Endothelial cell of umbilical vein (primary cell): ENCODE results near the gene RGS9. TPM values are rescaled to one million over a fixed set of nuclear protein-coding genes. Genes with fewer than 3 reads are reported as not detected.

Experiments
- BruUV-seq: library from RNA; stranded (reverse); fragments of 400-500 nt; replicated peaks from 2 replicates; lab custom pipeline; 2021; lab: Mats Ljungman, UMichigan
- CTCF ChIA-PET: fragments of 300-600, 350-600 bp; sonication (Branson Sonifier 250); formaldehyde crosslinking; loops from one replicate; lab custom pipeline; 2021; ENCODE audit warnings: antibody characterized with exemption, inconsistent platforms; lab: Charles Lee
- POLR2A ChIA-PET: fragments of 300-600, 350-600 bp; sonication (Branson Sonifier 250); formaldehyde crosslinking; loops from one replicate; lab custom pipeline; 2021; ENCODE audit warnings: antibody characterized with exemption, inconsistent platforms; lab: Charles Lee
- DNase-seq: peaks from one replicate; pipeline ENCODE4 v3.0.0-alpha.2; 2011; ENCODE audit warnings: low read depth, low spot score
- FAIRE-seq: peaks from 2 replicates; lab custom pipeline; 2011; peaks lifted over from hg19 to GRCh38; lab: Jason Lieb, UNC
- H2AFZ ChIP-seq: 2 replicates; pipeline ENCODE4 v1.6.0; 2012; ENCODE audit warnings: low read depth, low read length, control low read depth, inconsistent platforms
- H3K27ac ChIP-seq: 2 replicates; pipeline ENCODE4 v1.5.1; 2011; ENCODE audit warnings: low read depth, mild to moderate bottlenecking, control low read depth, low read length, moderate library complexity; ENCODE audit not compliant: insufficient read depth
- H3K27me3 ChIP-seq, 2 experiments: 2 replicates each; pipeline versions ENCODE4 v1.6.0 to v1.6.1; 2011; ENCODE audit warnings: low read length in 2 of 2, mixed read lengths in 1 of 2; ENCODE audit not compliant: control insufficient read depth in 2 of 2, insufficient read depth in 2 of 2
- H3K36me3 ChIP-seq, 2 experiments: 2 replicates in 1 of 2; 3 replicates in 1 of 2; pipeline ENCODE4 v1.5.1; 2011; ENCODE audit warnings: low read length in 2 of 2, mild to moderate bottlenecking in 1 of 2, moderate library complexity in 1 of 2; ENCODE audit not compliant: control insufficient read depth in 2 of 2, insufficient read depth in 2 of 2; ENCODE audit errors: extremely low read depth in 1 of 2
- H3K4me1 ChIP-seq: 3 replicates; pipeline ENCODE4 v1.5.1; 2011; ENCODE audit warnings: mild to moderate bottlenecking, low read length; ENCODE audit not compliant: control insufficient read depth, insufficient read depth; ENCODE audit errors: extremely low read depth
- H3K4me2 ChIP-seq: 2 replicates; pipeline ENCODE4 v1.6.1; 2011; ENCODE audit warnings: low read length, control low read depth, mixed read lengths; ENCODE audit not compliant: insufficient read depth
- H3K4me3 ChIP-seq, 3 experiments: fragments of 200-600 bp in 1 of 3; sonication (generic), shearing (Covaris generic) in 1 of 3; replicated peaks in 1 of 3; 2 replicates each; pipeline ENCODE4 v1.5.1; 2011 to 2016; ENCODE audit warnings: control low read depth in 3 of 3, low read length in 3 of 3, mild to moderate bottlenecking in 2 of 3, inconsistent platforms in 1 of 3, low read depth in 1 of 3, moderate library complexity in 1 of 3; ENCODE audit not compliant: insufficient read depth in 1 of 3
- H3K79me2 ChIP-seq: 2 replicates; pipeline ENCODE4 v1.6.0; 2012; ENCODE audit warnings: low read length, inconsistent platforms; ENCODE audit not compliant: control insufficient read depth, insufficient read depth
- H3K9ac ChIP-seq: replicated peaks from 2 replicates; pipeline ENCODE3; 2011; ENCODE audit warnings: low read length, control low read depth; ENCODE audit not compliant: insufficient read depth; ENCODE audit errors: extremely low read depth
- H3K9me1 ChIP-seq: replicated peaks from 3 replicates; pipeline ENCODE4 v1.6.0; 2011; ENCODE audit warnings: mild to moderate bottlenecking, low read length; ENCODE audit not compliant: control insufficient read depth, insufficient read depth; ENCODE audit errors: extremely low read depth
- H3K9me3 ChIP-seq: replicated peaks from 2 replicates; pipeline ENCODE4 v1.5.1; 2012; ENCODE audit warnings: low read length, inconsistent platforms; ENCODE audit not compliant: control insufficient read depth, insufficient read depth
- H4K20me1 ChIP-seq: replicated peaks from 2 replicates; pipeline ENCODE3; 2011; ENCODE audit warnings: mild to moderate bottlenecking, low read length; ENCODE audit not compliant: control insufficient read depth, insufficient read depth; ENCODE audit errors: extremely low read depth
- EZH2 ChIP-seq: IDR thresholded peaks from 2 replicates; pipeline ENCODE4 v1.6.1; 2012; ENCODE audit warnings: borderline replicate concordance, low read depth, mild to moderate bottlenecking, moderate library complexity, low read length, inconsistent platforms; ENCODE audit not compliant: severe bottlenecking
- FOS ChIP-seq: IDR thresholded peaks from 2 replicates; pipeline ENCODE4 v1.6.1; 2011; ENCODE audit warnings: mild to moderate bottlenecking, low read length, moderate library complexity, borderline replicate concordance; ENCODE audit not compliant: insufficient read depth
- JUN ChIP-seq: IDR thresholded peaks from 2 replicates; pipeline ENCODE4 v1.6.1; 2011; ENCODE audit warnings: borderline replicate concordance, low read depth; ENCODE audit not compliant: insufficient read length, insufficient read depth
- POLR2AphosphoS5 ChIP-seq: IDR thresholded peaks from 2 replicates; pipeline ENCODE4 v1.6.1; 2012; ENCODE audit warnings: low read depth, mild to moderate bottlenecking, control low read depth, low read length, moderate library complexity; ENCODE audit not compliant: insufficient read depth
- dilution Hi-C: fragments of 300-500 bp; cut with MboI; formaldehyde crosslinking; loops from one replicate; pipeline ENCODE4 v1.15.0; 2019; ENCODE audit warnings: low sequenced_read_pairs; ENCODE audit not compliant: extremely low pct_ligation_motif_present
- intact Hi-C: fragments of 100-400 bp; cut with micrococcal nuclease; formaldehyde crosslinking; loops from one replicate; pipeline ENCODE4 v1.10.0; 2022
- polyA plus RNA-seq, 4 experiments: library from polyadenylated mRNA; depleted of rRNA in 3 of 4; stranded (reverse) in 3 of 4; unstranded in 1 of 4; fragments of >200 nt; gene quantifications; 2 replicates each; pipeline versions ENCODE4 v1.2.1 to v1.2.3, GENCODE V29; 2011 to 2012; ENCODE audit warnings: missing spikeins in 1 of 4
- total RNA-seq: library from RNA; stranded (reverse); gene quantifications from 2 replicates; pipeline ENCODE4 v1.2.3, GENCODE V29; 2021
- TF ChIP-seq, protein P1 (sequence below): IDR thresholded peaks from 2 replicates; pipeline ENCODE4 v1.6.1; 2011; ENCODE audit not compliant: insufficient read depth, insufficient read length
- TF ChIP-seq, protein P2 (sequence below), 2 donors: IDR thresholded peaks; 1 replicate in 1 of 2; 2 replicates in 1 of 2; pipeline ENCODE4 v1.5.1; 2011; ENCODE audit warnings: low read length in 2 of 2, mild to moderate bottlenecking in 2 of 2, moderate library complexity in 2 of 2, control low read depth in 1 of 2, inconsistent platforms in 1 of 2, low read depth in 1 of 2; ENCODE audit not compliant: insufficient read depth in 1 of 2; ENCODE audit errors: extremely low read depth in 1 of 2

Gene RGS9
- total and polyA plus RNA-seq, 2 donors (not counting 3 experiments of a cell fraction or from before 2014, with no cell fraction given), result 0.61 to 1.4 TPM

DNA sequence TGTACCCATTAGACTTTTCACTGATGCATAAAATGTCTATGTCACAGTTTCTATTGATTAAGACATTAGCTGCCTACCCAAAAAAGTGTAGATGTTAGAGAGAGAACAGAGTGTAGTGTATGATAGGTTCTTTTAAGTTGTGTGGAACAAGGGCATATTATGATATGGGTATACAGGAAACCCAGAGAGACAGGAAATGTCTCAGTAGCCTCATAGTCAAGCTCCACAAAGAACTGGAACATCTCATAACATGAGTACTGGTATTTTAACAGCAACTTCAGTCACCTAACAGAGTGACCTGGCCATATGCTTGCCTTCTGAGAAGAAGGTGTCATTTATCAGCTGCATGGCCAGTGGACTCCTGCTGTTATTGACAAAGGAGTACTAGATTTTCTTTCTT, 128.1 kb downstream of the RGS9 start:
- Histone ChIP-seq H3K27ac (no peak overlapping the region), H3K27me3 (no peaks in the 10 kb centered on the region), H3K79me2 (no peaks in the 10 kb centered on the region), H4K20me1 (no peaks in the 10 kb centered on the region), H3K4me2 (peak overlapping the region; percentile 53), H2AFZ (peak overlapping the region; percentile 53), H3K4me1 (peaks cover 22% of the 10 kb centered on the region), H3K4me3 (no peak overlapping the region), H3K36me3 (no peaks in the 10 kb centered on the region), H3K9me1 (no peaks in the 10 kb centered on the region), H3K9me3 (no peaks in the 10 kb centered on the region), H3K9ac (no peak overlapping the region)
- peak; percentile 24 for DNase-seq
- CTCF ChIA-PET, result interaction anchor here (1.0 to 1.1 kb wide), 2 partner anchors 9 to 27 kb away, joined by 3 to 5 read pairs; no protein-coding TSS in a partner anchor
- BruUV-seq, result no TSS peak
- peak; percentile 72 for FAIRE-seq
- POLR2A ChIA-PET, result no interaction called here
- intact Hi-C loops, result no loop called here
- dilution Hi-C loops, result no loop called here
- TF ChIP-seq, protein P1, sequence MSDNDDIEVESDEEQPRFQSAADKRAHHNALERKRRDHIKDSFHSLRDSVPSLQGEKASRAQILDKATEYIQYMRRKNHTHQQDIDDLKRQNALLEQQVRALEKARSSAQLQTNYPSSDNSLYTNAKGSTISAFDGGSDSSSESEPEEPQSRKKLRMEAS, result no peak
- TF ChIP-seq JUN (no peak), POLR2AphosphoS5 (peak; percentile 21), FOS (peak; percentile 37), EZH2 (no peak)
- TF ChIP-seq, protein P2, sequence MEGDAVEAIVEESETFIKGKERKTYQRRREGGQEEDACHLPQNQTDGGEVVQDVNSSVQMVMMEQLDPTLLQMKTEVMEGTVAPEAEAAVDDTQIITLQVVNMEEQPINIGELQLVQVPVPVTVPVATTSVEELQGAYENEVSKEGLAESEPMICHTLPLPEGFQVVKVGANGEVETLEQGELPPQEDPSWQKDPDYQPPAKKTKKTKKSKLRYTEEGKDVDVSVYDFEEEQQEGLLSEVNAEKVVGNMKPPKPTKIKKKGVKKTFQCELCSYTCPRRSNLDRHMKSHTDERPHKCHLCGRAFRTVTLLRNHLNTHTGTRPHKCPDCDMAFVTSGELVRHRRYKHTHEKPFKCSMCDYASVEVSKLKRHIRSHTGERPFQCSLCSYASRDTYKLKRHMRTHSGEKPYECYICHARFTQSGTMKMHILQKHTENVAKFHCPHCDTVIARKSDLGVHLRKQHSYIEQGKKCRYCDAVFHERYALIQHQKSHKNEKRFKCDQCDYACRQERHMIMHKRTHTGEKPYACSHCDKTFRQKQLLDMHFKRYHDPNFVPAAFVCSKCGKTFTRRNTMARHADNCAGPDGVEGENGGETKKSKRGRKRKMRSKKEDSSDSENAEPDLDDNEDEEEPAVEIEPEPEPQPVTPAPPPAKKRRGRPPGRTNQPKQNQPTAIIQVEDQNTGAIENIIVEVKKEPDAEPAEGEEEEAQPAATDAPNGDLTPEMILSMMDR (IDR thresholded peaks at IDR 0.05; ENCODE audit: extremely low read depth in 1 of 2, insufficient read depth in 1 of 2, low read depth in 1 of 2, low read length in 2 of 2), result no peak
